HuH-7 (cell line): ENCODE results near the gene RASGRP3.
"Not testable (repeated sequence)": the region's sequence is repeated elsewhere in the genome, so short reads cannot be mapped to it uniquely, and the experiment has no call there.

Experiments used
- DNase-seq: peaks from one replicate; pipeline ENCODE4 v3.0.0; 2011; ENCODE audit warnings: low spot score

Gene RASGRP3, protein sequence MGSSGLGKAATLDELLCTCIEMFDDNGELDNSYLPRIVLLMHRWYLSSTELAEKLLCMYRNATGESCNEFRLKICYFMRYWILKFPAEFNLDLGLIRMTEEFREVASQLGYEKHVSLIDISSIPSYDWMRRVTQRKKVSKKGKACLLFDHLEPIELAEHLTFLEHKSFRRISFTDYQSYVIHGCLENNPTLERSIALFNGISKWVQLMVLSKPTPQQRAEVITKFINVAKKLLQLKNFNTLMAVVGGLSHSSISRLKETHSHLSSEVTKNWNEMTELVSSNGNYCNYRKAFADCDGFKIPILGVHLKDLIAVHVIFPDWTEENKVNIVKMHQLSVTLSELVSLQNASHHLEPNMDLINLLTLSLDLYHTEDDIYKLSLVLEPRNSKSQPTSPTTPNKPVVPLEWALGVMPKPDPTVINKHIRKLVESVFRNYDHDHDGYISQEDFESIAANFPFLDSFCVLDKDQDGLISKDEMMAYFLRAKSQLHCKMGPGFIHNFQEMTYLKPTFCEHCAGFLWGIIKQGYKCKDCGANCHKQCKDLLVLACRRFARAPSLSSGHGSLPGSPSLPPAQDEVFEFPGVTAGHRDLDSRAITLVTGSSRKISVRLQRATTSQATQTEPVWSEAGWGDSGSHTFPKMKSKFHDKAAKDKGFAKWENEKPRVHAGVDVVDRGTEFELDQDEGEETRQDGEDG

DNA sequence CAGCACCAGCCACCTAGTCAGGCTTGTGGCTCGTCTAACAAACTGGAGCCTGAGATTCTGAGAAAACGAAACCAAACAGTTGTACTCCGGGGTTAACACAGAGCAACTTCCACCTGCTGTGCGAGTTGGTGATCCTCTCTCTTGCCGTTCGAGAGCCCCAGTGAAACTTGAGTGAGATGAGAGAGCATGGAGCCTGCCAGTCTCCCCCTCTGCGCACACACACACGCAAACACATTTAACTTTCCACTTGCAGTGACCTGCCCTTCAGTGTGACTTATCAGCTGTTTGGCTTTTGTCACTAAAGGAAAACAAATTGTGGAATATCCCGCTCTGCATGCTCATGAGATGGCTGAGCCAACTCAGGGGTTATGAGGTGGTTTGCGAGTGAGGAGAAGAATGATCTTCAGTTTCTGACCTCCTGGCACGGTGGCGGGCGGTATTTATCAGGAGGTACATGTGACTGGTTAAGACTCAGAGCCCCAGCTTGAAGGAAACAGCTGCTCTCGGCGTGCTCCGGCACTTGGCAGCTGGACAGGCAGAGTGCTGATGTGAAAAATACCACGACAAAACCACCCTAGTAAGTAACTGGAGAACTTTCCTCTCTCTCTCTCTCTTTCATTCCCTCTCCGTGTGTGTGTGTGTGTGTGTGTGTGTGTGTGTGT lies at the start of gene RASGRP3:
Gene RASGRP3 (plus strand): TSS at position 519 of the 662 bp plus-strand sequence. CDS start 38,488 bp downstream, outside the sequence.
- DNase-seq, result peak; percentile 34

DNA sequence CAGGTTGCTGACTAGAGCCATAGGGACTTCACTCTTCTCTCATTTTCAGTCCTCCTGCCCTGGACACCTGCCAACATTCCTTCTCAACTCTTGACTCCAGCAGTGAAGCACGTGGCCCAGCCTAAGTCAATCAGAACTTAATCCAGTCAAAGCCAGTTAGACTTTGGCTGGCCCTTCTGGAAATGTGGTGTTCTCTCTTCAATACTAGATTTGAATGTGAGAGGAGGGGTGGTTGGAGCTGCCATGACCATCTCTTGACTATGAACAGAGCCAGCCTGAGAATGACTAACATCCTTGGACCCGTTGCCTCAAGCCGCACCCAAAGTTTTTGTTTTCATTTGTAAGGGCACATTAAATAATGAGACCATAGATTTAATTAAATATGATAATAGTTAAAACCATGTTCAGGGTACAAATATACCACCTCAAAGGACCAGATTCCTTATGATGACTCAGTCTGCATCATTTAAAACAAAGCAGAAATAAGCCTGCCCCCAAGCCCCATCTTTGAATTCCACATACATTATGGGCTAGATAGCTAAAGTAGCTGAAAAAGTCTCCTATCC lies 49.7 kb upstream of the RASGRP3 start:
- no peak for DNase-seq

DNA sequence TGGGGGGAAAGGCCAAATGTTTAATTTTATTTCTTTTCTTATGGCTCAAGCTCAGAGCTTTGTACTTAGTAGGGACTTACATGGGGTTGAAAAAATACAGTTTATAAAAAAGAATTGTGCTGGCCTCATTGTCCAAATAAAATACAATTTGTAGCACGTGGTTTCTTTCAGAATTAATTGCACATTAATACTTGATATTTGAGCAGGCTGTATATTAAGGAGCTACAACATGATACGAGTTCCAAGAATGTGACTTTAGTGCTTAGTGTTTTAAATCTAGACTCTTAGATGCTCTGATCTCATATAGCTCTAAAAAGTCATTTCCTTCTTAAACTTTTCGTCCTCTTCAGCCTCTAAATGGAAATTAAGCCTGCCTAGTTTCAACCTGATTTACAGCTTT lies 46.4 kb upstream of the RASGRP3 start:
- DNase-seq, result no peak

DNA sequence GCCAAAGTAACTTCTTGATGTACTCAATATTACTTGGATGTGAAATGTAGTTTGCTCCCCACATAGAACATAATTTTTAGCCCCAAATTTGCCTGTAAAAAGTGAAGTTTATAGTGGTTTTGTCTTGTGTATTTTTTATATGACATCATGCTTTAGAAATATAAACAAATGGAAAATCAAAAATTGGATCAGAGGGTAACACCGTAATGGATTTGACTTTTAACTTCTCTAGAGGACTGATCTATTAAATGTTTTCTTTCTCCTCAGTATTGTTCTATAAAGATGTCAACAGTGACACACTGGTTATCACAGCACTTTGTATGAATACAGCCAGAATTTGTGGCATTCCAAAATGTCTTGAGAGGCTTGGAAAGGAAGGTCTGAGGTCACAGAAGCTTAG lies 45.6 kb upstream of the RASGRP3 start:
- no peak for DNase-seq

DNA sequence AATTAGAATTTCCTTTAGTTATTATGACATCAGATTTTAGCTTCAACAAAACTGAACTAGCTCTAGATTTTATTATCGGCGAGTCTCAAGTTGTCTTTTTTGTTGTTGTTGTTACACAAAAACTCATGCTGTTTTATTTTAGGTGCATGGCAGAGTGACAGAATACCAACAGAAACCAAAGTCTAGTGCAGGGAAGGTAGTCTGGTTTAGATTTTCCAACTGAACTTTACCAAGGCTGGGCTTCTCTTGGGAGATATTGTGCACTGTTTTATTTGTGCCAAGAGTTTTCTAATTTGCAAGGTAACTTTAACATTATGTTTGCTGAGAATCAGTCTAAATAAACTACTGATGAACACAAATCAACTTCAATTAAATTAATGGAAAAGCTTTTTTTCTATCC lies 43.6 kb upstream of the RASGRP3 start:
- no peak for DNase-seq

DNA sequence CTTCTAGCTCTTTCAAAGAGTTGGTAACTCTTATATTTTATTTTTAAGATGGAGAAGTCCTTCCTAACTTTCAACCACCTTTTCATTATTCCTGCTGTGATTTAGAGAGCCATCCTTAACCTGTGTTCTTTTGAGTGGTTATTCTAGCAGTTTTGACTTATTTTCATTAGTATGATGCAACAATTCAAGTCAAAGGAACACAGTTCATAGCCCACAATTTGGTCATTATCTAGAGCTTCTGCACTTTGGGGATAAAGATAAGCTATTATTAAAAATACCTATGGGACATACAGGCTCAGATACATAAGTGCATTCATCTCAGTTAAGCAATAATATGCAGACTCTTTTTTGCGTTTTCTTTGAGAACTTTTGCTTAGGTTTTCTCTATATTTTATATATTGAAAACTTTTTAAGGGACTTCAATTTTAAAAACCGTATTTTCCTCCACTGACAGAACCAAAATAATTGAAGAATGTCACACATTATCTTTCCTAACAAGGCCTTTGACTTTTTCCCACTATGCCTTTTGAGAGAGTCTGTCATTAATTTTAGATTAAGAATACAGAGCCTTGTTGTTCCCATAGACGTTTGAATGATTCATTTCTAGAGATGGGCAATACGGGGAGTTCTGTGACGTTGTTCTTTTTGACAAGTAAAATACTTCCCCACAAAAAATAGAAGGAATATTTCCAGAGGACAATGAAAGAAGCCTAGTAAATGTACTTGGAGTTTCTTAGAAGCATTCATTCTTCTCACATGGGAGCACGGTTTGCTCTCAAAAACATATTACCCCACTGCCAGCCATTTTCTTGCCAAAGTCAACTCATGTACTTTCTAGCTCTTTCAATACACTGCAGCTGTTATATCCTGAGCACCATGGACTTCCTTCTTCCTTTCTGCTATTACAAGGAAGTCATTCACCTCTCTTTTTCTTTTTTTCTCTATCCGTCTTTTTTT lies 42.9 kb upstream of the RASGRP3 start:
- no peak for DNase-seq

DNA sequence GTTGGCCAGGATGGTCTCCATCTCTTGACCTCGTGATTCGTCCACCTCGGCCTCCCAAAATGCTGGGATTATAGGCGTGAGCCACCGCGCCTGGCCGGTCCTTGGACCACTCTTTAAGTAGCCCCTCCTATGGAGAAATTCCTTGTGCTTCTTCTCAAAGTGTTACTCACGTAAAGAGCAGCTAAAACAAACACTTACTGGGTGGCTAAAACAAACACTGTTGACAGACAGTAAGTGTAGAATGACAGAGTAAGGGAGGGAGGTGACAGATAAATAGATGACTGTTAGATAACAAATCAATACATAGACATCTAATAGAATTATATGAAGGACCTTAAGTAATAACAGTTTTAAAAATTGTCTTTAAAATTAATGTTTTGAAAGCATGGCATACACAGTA lies 40.9 kb upstream of the RASGRP3 start:
- no peak for DNase-seq

DNA sequence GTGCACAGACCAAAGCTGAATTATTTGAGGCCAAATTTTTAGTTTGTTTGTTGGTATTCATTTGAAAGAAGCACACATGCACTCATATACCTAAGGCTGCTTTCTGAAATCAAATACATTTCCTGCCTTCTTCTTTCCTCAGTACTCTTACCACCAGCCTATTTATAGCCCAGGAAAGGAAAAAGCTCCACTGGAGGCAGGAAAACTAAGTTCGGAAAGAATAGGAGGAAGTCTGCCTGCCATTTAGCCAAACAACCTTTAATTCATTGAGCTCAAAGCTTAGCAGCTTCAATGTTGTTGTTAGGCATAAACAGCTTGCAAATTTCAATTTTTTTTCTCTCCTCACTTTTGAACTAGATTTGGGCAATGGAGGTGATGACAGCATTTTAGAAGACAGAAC lies 40.4 kb upstream of the RASGRP3 start:
- DNase-seq, result no peak

DNA sequence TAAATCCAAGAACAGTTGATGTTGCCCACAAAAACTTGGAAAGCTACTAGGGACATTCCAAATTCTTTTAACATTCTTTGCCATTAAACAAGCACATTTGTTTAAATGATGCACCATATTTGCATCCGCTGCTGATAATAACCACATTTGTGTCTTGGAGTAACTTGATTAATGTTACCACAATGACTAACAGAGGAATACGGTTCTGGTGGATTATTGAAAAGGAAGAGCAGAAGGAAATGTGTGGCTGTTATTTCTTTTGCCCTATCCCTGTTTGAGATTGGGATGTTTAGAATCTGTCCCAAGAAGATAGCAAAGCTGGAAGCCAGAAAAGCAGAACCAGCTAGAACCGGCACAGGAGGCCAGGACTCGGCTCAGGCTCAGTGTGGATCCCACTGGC lies 39.2 kb upstream of the RASGRP3 start:
- no peak for DNase-seq

DNA sequence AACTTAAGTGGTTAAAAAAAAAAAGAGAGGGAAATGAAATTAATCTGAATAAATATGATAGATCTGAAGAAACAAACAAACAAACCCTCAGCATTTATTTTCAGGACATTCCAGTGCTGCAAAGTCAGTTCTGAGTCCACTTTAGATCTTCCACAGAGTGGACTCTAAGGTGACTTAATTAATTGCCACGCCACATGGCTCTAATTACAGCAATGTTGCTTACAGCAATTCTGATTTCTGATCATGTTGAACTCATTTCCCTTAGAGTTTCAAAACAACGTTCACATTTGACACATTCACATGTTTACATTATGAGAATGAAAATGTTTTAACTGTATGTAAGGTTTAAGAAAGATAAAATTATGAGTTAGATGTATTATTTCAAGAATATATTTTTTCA lies 38.6 kb upstream of the RASGRP3 start:
- DNase-seq, result no peak

DNA sequence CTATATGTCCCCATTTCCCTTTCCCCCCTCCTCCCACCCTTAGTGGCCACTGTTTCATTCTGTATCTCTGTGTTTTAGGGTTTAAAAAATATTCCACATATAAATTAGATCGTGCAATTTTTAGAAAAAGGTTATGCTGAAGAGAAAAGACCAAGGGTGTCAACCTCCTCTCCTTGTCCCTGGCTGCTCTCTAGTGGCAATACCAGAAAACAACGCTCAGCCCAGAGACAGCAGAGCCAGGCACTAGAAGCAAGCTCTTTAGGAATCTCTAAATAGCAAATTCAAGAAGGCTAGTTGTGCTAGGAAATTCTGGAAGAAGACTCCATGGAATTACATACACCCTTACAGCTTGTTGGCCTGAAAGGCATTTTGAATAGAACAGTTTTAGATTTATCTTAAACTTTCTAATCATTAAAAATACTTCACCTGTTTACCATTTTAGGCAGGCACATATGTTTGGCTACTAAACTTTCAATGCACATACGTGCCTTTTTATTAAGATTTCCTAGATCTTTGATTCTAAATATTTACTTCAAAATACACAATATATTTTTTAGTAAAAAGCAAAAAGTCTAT lies 35.1 kb upstream of the RASGRP3 start:
- peak; percentile 56 for DNase-seq

DNA sequence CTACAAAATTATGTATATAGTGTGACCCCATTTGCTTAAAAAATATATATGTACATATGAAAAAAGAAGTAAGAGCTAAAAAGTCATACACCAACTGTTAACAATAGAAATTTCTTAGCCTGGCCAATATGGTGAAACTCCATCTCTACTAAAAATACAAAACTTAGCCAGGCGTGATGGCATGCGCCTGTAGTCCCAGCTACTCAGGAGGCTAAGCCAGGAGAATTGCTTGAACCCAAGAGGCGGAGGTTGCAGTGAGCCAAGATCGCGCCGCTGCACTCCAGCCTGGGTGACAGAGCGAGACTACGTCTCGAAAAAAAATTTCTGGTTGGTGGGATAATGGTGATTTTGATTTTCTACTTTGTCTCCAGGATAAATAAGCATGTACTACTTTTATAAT lies 34.4 kb upstream of the RASGRP3 start:
- DNase-seq, result not testable (repeated sequence)

DNA sequence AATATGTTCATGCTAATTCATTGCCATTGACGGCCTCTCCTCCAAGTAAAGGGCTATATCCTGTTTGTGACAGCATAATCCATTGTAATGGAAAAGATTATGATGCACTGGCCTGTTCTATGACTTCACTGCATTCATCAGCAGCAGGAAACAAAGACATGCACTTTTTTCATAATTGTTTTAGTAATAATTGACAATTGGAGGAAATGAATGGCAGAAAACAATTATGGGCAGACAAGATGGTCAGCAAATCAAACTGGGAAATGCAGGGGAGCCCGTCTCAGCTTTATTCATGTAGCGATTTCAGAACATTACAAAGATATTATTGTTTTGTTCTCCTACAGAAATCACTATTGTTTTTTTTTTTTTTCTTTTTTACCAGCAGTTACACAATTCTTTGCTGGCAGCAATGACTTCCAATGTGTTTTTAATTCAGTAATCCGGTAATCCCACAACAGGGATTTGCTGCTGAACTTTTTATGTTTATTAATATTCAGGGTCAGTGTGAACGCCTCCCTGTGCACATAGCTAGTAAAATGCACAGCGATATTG lies 33.8 kb upstream of the RASGRP3 start:
- DNase-seq, result no peak

DNA sequence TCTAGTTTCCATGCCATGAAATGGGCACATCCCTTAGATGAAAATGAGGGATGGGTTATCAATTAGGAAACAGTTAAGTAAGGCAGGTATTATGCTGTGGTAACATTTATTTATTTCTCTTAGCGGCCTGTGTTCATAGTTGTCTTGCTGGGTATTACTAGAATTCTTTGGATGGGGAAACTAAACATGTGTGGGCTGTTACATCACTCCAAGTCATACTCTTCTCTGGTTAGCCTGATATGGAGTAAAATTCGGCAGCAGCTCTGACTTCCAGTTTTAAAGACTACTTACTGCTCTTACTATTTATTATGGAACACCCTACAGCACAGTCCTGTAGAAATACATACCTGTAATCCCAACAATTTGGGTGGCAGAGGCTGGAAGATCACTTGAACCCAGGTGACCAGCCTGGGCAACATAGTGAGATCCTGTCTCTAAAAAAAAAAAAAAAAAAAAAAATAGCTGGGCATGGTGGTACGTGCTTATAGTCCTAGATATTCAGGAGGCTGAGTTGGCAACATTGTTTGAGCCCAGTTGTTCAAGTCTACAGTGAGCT lies 33.1 kb upstream of the RASGRP3 start:
- no peak for DNase-seq

DNA sequence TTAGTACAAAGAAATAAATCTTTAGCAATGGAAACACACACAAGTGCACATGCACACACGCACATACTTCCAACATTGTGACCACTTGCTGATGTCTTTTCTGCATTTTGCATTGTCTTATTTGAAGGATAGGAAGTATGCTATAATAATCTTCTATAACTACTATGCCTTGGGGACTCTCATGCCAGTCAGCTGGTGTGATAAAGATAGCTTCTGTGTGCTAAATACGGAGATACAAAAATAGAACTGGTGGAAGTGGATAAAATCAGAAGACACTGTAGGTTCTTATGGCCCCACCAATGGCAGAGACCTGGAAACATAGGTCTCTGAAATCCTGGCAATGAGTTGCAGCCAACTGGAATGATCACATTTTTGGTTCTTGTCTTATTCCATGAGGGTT lies 31.5 kb upstream of the RASGRP3 start:
- no peak for DNase-seq

DNA sequence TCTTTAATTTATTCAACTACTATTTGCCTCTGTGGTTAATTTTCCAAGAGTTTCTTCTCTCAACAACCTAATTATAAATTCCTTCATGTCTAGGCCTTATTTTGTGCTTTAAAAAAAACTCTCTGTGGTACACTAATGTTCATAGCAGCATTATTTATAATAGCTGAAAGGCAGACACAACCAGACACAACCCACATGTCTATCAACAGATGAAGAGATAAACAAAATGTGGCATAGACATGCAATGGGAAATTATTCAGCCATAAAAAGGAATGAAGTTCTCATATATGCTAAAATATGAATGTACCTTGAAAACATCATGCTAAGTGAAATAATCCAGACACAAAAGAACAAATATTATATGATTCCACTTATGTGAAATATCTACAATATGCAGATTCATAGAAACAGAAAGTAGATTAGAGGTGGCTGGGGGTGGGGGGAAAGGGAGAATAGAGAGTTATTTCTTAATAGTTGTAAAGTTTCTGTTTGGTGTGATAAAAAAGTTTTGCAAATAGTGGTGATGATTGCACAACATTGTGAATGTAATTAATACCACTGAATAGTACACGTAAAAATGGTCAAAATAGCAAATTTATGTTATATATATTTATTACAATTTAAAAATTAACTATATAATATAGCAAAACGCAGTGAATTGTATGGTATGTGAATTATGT lies 28.1 kb upstream of the RASGRP3 start:
- no peak for DNase-seq

DNA sequence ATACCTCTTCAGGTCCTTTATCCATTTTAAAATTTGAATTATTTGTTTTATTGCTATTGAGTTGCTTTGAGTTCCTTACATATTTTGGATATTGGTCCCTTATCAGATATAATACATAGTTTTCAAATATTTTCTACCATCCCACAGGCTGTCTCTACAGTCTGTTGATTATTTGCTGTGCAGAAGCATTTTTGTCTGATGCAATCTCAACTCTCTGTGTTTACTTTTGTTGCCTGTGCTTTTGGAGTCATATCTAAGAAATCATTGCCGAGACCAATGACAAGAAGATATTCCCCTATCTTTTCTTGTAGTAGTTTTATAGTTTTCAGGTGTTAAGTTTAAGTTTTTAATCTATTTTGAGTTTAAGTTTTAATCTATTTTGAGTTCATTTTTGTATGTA lies 25.2 kb upstream of the RASGRP3 start:
- DNase-seq, result no peak

DNA sequence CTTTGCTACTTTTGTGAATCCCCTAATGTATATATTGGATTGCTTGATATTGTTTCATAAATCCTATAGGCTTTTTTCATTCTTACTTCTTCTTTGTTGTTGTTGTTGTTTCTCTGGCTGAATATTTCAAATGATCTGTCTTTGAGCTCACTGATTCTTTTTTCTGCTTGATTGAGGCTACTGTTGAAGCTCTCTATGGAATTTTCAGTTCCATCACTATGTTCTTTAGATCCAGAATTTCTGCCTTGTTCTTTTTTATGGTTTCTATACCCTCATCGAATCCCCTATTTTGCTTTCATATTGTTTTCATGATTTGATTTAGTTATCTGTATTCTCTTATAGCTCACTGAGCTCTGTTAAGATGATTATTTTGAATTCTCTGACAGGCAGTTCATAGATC lies 24.6 kb upstream of the RASGRP3 start:
- no peak for DNase-seq

DNA sequence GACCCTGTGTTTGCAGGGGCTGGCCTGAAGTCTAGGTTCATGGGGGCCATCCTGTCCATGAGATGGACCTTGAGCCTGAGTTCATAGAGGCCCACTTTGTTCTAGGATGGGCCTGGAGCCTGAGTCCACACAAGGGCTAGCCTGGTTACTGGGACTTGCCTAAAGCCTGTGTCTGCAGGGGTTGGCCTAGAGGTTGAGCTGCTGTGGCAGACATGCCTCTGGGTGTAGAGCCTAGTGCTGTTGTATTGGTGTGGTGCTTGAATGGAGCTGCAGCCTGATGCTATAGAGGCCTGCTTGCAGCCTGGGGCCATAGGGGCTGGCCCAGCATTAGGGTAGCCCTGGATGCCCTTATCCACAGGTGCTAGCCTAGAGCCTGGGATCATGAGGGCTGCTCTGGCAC lies 23.9 kb upstream of the RASGRP3 start:
- DNase-seq, result no peak

DNA sequence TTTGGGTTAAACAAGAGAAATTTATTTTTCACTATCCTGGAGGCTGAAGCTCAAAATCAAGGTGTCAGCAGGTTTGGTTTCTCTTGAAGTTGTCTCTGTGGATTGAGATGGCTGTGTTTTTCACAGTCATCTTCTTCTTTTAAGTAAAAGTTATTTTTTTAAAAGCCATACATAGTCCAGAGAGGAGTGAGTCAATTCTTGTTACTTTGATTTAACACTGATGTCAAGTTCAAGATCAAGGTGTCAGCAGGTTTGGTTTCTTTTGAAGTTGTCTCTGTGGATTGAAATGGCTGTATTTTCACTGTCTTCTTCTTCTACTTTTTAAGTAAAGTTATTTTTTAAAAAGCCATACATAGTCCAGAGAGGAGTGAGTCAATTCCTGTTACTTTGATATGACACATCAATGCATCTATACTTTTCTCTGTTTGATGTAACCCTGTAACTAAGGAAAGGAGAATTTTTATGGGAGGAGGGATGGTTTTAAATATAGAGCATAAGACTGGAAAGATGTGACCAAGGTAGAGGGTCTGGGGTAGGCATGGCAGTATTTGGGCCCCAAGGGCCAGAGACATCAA lies 22.5 kb upstream of the RASGRP3 start:
- DNase-seq, result no peak
